Mammary epithelial cell (primary cell): ENCODE measurements around the gene DAPK3.

Source experiments
- CTCF ChIP-seq, 2 donors: IDR thresholded peaks in 1 of 2; conservative IDR thresholded peaks in 1 of 2; 2 replicates each; pipeline ENCODE4 v1.5.1; 2011 to 2012; ENCODE audit warnings: inconsistent platforms in 2 of 2, low read length in 2 of 2, mild to moderate bottlenecking in 2 of 2, control low read depth in 1 of 2, low read depth in 1 of 2; ENCODE audit not compliant: insufficient read depth in 1 of 2; ENCODE audit errors: extremely low read depth in 1 of 2
- EZH2 ChIP-seq: IDR thresholded peaks from 2 replicates; pipeline ENCODE4 v1.6.1; 2012; ENCODE audit warnings: low read length, inconsistent platforms, borderline replicate concordance

GRCh38 chr19:3979674-3980352, 8.9 kb upstream of the DAPK3 start:
- TF ChIP-seq CTCF (conservative IDR thresholded peaks at IDR 0.05 in 1 of 2, IDR thresholded peaks at IDR 0.05 in 1 of 2; ENCODE audit: extremely low read depth in 1 of 2, insufficient read depth in 1 of 2, low read depth in 1 of 2, low read length in 2 of 2) (no peak), EZH2 (no peak)
